ENCODE measurements around the gene SERGEF. TPM values are rescaled to one million over a fixed set of nuclear protein-coding genes. Genes with fewer than 3 reads are reported as not detected.

SERGEF gene
- total RNA-seq, 8 experiments from 2014 or later: 20.5 to 39.0 (median 29.5) TPM

DNA sequence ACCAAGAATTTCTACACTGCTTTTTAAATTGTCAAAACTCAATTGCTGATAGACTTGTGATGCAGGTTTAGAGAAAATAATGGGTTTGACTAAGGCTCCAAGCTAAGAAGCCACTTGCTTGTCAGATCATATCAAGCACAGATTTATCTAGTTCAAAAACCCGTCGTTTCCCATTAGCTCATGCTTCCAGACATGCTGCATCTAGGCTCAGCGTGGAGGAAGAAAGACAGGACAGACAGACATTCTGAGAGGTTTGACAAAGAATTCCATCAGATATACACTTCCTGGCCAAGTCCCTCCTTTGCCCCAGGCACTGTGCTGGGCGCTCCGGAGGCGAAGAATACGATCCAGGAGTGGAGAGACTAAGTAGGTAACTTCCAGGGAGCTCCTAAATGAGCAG, 201.5 kb downstream of the SERGEF start:
- H3K27ac ChIP-seq: no peak overlapping the region
- ATAC-seq (replicated peaks in 6 of 8): no peak

DNA sequence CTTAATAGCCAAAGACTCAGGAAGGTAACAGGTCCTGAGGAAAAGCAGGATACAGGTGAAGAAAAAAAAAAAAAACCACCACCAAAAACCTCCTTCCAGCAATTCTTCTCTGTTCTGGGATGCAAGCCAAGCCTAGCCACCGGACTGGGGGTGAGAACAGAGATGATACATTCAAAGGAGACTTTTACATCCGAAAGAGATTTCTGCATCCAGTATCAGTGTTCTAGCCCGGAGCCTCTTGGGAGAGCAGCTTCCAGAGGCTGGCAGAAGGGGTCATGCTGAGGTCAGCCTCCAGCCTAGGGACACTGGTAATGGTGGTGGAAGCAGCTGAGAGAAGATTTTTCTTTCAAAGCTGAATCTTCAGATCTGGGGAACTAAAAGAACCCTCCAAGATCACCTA, 202.1 kb downstream of the SERGEF start:
- peak in 7 of 8 experiments; percentile 62 to 85 (median 78) for ATAC-seq (replicated peaks in 6 of 8)
- in situ Hi-C loops (cut with MboI; ENCODE audit: low pct_unique_long_range_greater_than_20kb in 2 of 9, low sequenced_read_pairs in 9 of 9, unreplicated experiment in 9 of 9): no loop called here
- Histone ChIP-seq H3K4me3 (no peak overlapping the region), H3K27ac (peak overlapping the region in 1 of 2 donors; percentile 16), H3K4me1 (replicated peaks in 1 of 2) (peaks cover 25 to 44% of the 10 kb centered on the region in 2 donors)
- WGBS, 10 experiments: 0 to 100% (median 20%) methylated on average over 1 to 3 of the region's 3 CpGs; no CpG with 5 or more reads in 3 of the 10 experiments

More for the DNA sequence above, 201.5 kb downstream of the SERGEF start:
- in situ Hi-C loops (cut with MboI; ENCODE audit: low pct_unique_long_range_greater_than_20kb in 2 of 9, low sequenced_read_pairs in 9 of 9, unreplicated experiment in 9 of 9): no loop called here
- WGBS, 10 experiments: 53 to 97% (median 90%) methylated on average over 4 to 7 of the region's 7 CpGs; no CpG with 5 or more reads in 4 of the 10 experiments
- peaks cover 25 to 43% of the 10 kb centered on the region in 2 donors for H3K4me1 ChIP-seq (replicated peaks in 1 of 2)
- no peak overlapping the region for H3K4me3 ChIP-seq

DNA sequence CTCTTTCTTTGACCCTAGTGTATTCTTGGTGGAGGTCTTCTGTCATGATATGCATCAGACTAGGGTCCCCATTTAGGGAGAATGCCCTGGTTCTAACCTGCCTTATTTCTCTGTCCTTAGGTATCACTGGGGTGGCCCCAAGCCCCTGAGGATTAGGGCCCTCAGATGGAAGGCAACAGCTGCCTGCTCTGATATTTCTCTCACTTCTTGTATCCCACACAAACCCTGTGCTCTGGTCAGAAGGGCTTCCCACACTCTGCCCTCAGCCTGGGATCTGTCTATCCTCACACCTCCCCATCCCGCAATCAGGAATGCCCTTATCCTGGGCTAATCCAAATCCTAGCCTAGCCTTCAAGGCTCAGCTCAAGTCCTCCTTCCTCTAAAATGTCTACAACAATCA, 202.8 kb downstream of the SERGEF start:
- no peak overlapping the region for H3K4me3 ChIP-seq
- WGBS, 10 experiments: 100% methylated on average over 1 of the region's 1 CpG; no CpG with 5 or more reads in 9 of the 10 experiments
- in situ Hi-C loops (cut with MboI; ENCODE audit: low pct_unique_long_range_greater_than_20kb in 2 of 9, low sequenced_read_pairs in 9 of 9, unreplicated experiment in 9 of 9): no loop called here
- ATAC-seq (replicated peaks in 6 of 8): no peak
- no peak overlapping the region for H3K27ac ChIP-seq
- H3K4me1 ChIP-seq (replicated peaks in 1 of 2): peaks cover 25 to 44% of the 10 kb centered on the region in 2 donors

DNA sequence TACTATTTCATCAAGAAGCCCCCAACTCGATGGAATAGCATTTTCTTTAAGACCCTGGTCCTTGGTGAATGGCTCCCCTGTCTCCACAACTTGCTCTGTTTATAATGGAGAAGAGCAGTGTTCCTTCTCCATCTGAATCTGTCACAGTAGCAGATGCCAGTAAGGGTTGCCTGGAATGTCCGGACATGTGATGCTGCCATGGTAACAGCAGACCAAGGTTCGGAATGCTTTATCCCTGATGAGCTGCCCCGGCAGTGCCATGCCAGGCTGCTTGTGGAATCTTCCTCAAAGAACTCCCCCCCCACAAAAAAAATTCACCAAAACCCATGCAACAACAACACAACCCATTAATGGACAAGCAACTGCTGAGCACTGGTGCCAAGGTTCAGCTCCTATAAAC, 205.8 kb downstream of the SERGEF start:
- ATAC-seq (replicated peaks in 6 of 8): peak in 5 of 8 experiments; percentile 68 to 89 (median 77)

DNA sequence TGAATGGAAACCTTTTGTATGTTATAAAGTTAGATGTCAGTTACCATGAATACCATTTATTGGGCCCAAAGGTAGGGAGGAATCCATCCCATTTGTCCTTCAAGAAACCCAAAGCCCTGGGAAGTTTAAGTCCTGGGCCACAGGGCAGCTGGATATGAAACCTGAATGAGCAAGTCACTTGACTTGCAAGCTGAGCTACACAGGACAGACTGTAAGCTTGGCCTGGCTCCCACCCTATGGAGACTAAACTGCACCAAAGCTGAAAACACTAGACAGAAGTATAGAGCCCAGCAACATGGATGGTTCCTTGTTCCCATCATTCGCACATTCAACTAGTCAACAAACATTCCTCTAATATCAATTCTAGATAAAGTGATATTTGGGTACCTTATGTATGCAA, 207.0 kb downstream of the SERGEF start:
- no peak for ATAC-seq (replicated peaks in 6 of 8)
- in situ Hi-C loops (cut with MboI; ENCODE audit: low pct_unique_long_range_greater_than_20kb in 2 of 9, low sequenced_read_pairs in 9 of 9, unreplicated experiment in 9 of 9): no loop called here
- WGBS, 10 experiments: 60 to 100% (median 100%) methylated on average over 1 of the region's 1 CpG; no CpG with 5 or more reads in 1 of the 10 experiments

More for the DNA sequence above, 205.8 kb downstream of the SERGEF start:
- H3K27ac ChIP-seq: no peak overlapping the region
- in situ Hi-C loops (cut with MboI; ENCODE audit: low pct_unique_long_range_greater_than_20kb in 2 of 9, low sequenced_read_pairs in 9 of 9, unreplicated experiment in 9 of 9): no loop called here
- no peak overlapping the region for H3K4me3 ChIP-seq
- 8 to 60% (median 35%) methylated on average over 1 to 3 of the region's 4 CpGs; no CpG with 5 or more reads in 4 of the 10 experiments for WGBS, 10 experiments
- peaks cover 23 to 48% of the 10 kb centered on the region in 2 donors for H3K4me1 ChIP-seq (replicated peaks in 1 of 2)

DNA sequence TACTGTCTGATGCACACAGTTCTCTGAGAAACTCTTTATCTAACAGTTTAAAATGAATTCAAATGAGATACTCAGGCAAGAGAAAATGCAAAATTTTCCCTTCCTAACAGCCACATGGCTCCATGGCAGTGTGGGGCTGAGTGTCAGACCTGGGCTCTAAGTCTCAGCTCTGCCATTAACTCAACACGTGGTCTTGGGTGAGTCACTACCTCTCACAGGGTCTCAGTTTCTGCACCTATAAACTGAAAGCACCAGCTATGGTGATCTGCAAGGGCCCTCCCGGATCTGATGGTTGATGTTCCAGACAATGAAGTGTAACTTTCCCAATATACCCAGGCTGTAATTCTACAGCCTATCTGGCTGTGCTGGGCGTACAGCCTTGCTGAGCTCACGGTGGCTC, 207.8 kb downstream of the SERGEF start:
- Histone ChIP-seq H3K4me3 (no peak overlapping the region), H3K27ac (no peak overlapping the region), H3K4me1 (replicated peaks in 1 of 2) (peaks cover 8 to 28% of the 10 kb centered on the region in 2 donors)
- in situ Hi-C loops (cut with MboI; ENCODE audit: low pct_unique_long_range_greater_than_20kb in 2 of 9, low sequenced_read_pairs in 9 of 9, unreplicated experiment in 9 of 9): no loop called here
- 67 to 100% (median 100%) methylated on average over 1 to 3 of the region's 4 CpGs; no CpG with 5 or more reads in 3 of the 10 experiments for WGBS, 10 experiments
- no peak for ATAC-seq (replicated peaks in 6 of 8)

More for the DNA sequence above, 207.0 kb downstream of the SERGEF start:
- Histone ChIP-seq H3K27ac (no peak overlapping the region), H3K4me3 (no peak overlapping the region), H3K4me1 (replicated peaks in 1 of 2) (peaks cover 16 to 36% of the 10 kb centered on the region in 2 donors)

DNA sequence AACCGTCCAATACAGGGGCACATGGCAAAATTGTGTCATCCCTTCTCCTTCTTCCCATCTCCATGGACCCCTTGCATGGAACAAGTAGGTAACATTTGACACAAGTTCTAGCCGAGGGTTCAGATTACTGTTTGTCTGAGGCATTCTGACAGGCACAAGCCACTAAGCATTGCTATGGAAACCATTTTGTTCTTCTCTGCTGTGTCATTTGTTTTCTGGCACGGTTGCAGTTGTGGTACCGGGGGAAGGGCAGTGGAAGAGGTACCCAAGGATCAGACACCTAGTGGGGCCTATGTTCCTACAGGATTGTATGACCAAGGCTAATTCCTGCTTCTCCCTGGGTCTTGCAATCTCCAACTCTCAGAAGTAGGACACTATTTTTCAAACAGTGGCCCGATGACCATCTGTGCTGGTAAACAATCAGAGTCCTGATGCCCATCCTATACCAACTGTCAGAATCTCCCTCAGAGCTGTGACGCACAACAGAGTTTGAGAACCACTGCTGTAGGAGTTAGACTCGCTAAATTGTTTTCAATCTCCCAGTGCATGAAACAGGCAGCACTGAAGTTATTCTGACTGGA, 209.0 kb downstream of the SERGEF start:
- H3K27ac ChIP-seq: no peak overlapping the region
- ATAC-seq (replicated peaks in 6 of 8): peak in 4 of 8 experiments; percentile 27 to 63 (median 31)
- 36 to 68% (median 57%) methylated on average over 3 to 5 of the region's 7 CpGs; no CpG with 5 or more reads in 5 of the 10 experiments for WGBS, 10 experiments
- in situ Hi-C loops (cut with MboI; ENCODE audit: low pct_unique_long_range_greater_than_20kb in 2 of 9, low sequenced_read_pairs in 9 of 9, unreplicated experiment in 9 of 9): no loop called here
- no peak overlapping the region for H3K4me3 ChIP-seq
- H3K4me1 ChIP-seq (replicated peaks in 1 of 2): peaks cover 6 to 25% of the 10 kb centered on the region in 2 donors

DNA sequence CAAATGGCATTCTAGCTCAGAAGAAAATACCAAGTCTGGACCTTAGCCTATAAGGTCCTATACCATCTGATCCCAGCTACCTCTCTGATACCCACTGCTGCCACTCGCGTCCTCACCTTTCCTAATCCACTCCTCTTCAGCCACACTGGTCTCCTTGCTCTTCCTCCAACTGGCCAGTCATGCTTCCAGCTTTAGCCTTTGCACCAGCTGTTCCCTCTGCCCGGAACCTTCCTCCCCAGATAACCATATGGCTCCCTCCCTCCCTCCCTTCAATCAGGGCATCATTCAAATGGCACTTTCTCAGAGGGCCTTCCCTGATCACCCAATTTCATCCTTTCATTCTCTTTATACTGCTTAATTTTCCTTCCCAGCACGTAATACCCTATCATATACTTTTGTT, 210.4 kb downstream of the SERGEF start:
- ATAC-seq (replicated peaks in 6 of 8): no peak
- peaks cover 6 to 25% of the 10 kb centered on the region in 2 donors for H3K4me1 ChIP-seq (replicated peaks in 1 of 2)
- in situ Hi-C loops (cut with MboI; ENCODE audit: low pct_unique_long_range_greater_than_20kb in 2 of 9, low sequenced_read_pairs in 9 of 9, unreplicated experiment in 9 of 9): no loop called here
- WGBS, 10 experiments: 50 to 100% (median 82%) methylated on average over 1 to 3 of the region's 4 CpGs; no CpG with 5 or more reads in 3 of the 10 experiments
- no peak overlapping the region for H3K27ac ChIP-seq
- no peak overlapping the region for H3K4me3 ChIP-seq

DNA sequence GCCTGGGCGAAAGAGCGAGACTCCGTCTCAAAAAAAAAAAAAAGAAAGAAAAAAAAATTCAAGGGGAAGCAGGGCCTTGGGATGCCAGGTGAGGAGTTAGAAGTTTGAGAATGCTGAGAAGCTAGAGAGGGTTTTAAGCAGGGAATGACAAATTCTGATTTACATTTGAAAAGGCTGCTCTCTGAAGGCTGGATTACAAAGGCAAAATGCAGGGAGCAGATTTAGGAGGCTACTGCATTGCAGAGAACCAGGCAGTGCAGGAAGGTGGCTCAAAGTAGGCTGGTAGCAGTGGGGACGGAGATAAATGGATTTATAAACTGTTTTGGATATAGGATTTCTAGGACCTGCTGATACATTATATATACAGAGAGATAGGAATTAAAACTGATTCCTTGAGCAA, 211.7 kb downstream of the SERGEF start:
- no peak overlapping the region for H3K4me3 ChIP-seq
- H3K27ac ChIP-seq: no peak overlapping the region
- WGBS, 10 experiments: 94 to 100% (median 100%) methylated on average over 1 to 4 of the region's 4 CpGs; no CpG with 5 or more reads in 4 of the 10 experiments
- ATAC-seq (replicated peaks in 6 of 8): no peak
- H3K4me1 ChIP-seq (replicated peaks in 1 of 2): peaks cover 6 to 13% of the 10 kb centered on the region in 2 donors
- in situ Hi-C loops (cut with MboI; ENCODE audit: low pct_unique_long_range_greater_than_20kb in 2 of 9, low sequenced_read_pairs in 9 of 9, unreplicated experiment in 9 of 9): no loop called here

DNA sequence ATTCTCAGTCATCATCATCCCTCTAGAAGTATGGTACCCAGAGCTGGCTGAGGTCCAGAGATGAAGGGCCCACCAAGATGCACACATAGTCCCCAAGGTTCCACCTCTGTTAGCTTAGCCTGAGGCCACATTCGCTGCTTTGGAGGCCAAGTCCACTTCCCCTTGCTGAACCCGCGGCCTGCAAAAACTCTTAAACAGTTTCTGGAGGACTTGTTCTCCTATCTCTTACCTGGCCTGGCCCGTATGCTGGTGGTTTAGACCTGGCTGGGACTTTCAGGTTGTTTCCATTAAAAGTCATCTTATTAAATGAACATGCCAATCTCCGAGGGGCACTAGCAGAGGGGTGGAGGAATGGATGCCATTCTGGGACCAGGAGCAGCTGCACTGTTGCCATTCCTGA, 213.7 kb downstream of the SERGEF start:
- 60 to 100% (median 92%) methylated on average over 1 to 5 of the region's 5 CpGs; no CpG with 5 or more reads in 5 of the 10 experiments for WGBS, 10 experiments
- in situ Hi-C loops (cut with MboI; ENCODE audit: low pct_unique_long_range_greater_than_20kb in 2 of 9, low sequenced_read_pairs in 9 of 9, unreplicated experiment in 9 of 9): no loop called here
- no peak for ATAC-seq (replicated peaks in 6 of 8)

DNA sequence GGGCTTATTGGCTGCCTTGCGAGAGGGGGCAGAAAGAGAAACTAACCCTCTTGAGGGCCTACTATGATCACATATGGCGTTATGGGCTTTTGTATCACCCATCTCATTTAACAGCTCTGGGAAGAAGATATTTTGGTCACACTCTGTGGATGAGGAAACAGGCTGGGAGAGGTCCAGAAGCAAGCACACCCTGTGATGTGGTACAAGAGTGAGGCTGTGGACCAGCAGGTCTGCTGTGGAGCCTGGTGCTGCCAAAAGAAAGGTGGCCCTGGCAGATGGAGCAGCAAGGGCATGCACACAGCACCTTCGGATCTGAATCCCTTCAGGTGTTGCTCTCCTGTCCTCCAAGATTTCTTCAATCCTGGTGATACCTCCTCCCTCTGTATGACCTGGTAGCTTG, 214.1 kb downstream of the SERGEF start:
- WGBS, 10 experiments: 66 to 100% (median 93%) methylated on average over 1 to 2 of the region's 3 CpGs; no CpG with 5 or more reads in 5 of the 10 experiments
- ATAC-seq (replicated peaks in 6 of 8): no peak
- Histone ChIP-seq H3K27ac (no peak overlapping the region), H3K4me1 (replicated peaks in 1 of 2) (peaks cover 3 to 7% of the 10 kb centered on the region in 2 donors), H3K4me3 (no peak overlapping the region)
- in situ Hi-C loops (cut with MboI; ENCODE audit: low pct_unique_long_range_greater_than_20kb in 2 of 9, low sequenced_read_pairs in 9 of 9, unreplicated experiment in 9 of 9): no loop called here

More for the DNA sequence above, 213.7 kb downstream of the SERGEF start:
- no peak overlapping the region for H3K4me3 ChIP-seq
- H3K27ac ChIP-seq: no peak overlapping the region
- peaks cover 6 to 11% of the 10 kb centered on the region in 2 donors for H3K4me1 ChIP-seq (replicated peaks in 1 of 2)

DNA sequence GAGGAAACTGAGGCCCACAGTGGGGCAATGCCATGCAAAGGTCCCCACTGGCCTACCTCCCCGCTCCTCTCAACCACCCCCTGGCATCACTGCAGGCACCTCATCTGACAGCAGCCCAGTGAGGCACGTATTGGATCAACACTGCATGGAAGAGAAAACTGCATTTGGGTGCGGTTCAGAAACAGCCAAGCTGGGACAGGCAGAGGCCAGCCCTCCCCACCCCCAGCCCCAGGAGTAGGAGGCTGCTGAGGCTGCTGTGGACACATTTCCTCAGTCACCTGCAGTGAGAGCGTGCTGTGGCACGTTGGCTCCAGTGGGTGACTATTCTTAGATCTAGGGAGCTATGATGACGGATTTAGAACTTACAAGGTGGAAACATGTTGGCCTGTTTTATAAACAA, 214.6 kb downstream of the SERGEF start:
- Histone ChIP-seq H3K27ac (no peak overlapping the region), H3K4me1 (replicated peaks in 1 of 2) (peaks cover 2 to 3% of the 10 kb centered on the region in 2 donors), H3K4me3 (no peak overlapping the region)
- ATAC-seq (replicated peaks in 6 of 8): peak in 2 of 8 experiments; percentile 88 to 90
- WGBS, 10 experiments: 68 to 81% (median 75%) methylated on average over 1 to 6 of the region's 6 CpGs; no CpG with 5 or more reads in 5 of the 10 experiments
- in situ Hi-C loops (cut with MboI; ENCODE audit: low pct_unique_long_range_greater_than_20kb in 2 of 9, low sequenced_read_pairs in 9 of 9, unreplicated experiment in 9 of 9): no loop called here

DNA sequence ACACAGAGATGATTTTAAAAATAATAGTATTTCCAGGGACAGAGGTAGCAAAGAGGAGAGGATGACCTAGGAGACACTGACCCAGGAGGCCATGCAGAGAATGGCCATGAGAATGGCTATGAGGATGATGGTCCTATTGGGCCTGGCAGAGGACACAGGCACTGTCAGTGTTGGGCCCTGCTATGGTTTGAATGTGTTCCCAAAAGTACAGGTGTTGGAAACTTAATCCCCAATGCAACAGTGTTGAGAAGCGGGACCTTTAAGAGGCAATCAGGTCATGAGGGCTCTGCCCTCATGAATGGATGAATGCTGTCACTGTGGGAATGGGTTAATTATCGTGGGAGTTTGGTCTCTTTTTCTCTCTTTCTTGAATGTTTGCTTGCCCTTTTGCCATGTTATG, 216.7 kb downstream of the SERGEF start:
- H3K4me3 ChIP-seq: no peak overlapping the region
- in situ Hi-C loops (cut with MboI; ENCODE audit: low pct_unique_long_range_greater_than_20kb in 2 of 9, low sequenced_read_pairs in 9 of 9, unreplicated experiment in 9 of 9): no loop called here
- ATAC-seq (replicated peaks in 6 of 8): no peak
- 60 to 100% (median 83%) methylated on average over 1 to 2 of the region's 2 CpGs for WGBS, 10 experiments
- peaks cover 0 to under 1% of the 10 kb centered on the region in 2 donors for H3K4me1 ChIP-seq (replicated peaks in 1 of 2)
- no peak overlapping the region for H3K27ac ChIP-seq

Data from motor neuron (in vitro differentiated cells).